Measurements from ENCODE around the gene FBXW7. TPM values are rescaled to one million over a fixed set of nuclear protein-coding genes. Genes with fewer than 3 reads are reported as not detected.

The FBXW7 gene
- total and polyA plus RNA-seq, 2 of the 13 experiments (the other 11 are each of a cell fraction or from before 2014, with no cell fraction given), result 5.0 to 40.9 TPM

GRCh38 chr4:152348670-152349069 lies 187.2 kb downstream of the FBXW7 start:
- intact Hi-C loops (cut with micrococcal nuclease; ENCODE audit: unreplicated experiment) (no loop called here), in situ Hi-C loops (cut with HindIII; ENCODE audit: extremely low pct_ligation_motif_present, low pct_unique_long_range_greater_than_20kb) (no loop called here)
- H3K9ac ChIP-seq (ENCODE audit: insufficient read depth, low read depth, low read length), result no peak overlapping the region
- no peak for DNase-seq (ENCODE audit: low spot score)
- H3K4me1 ChIP-seq (ENCODE audit: insufficient read depth, low read length), result peaks cover 10% of the 10 kb centered on the region
- WGBS (ENCODE audit: low lambda C conversion rate), result 96% methylated on average over 1 of the region's 1 CpG
- H3K79me2 ChIP-seq (ENCODE audit: insufficient read depth, low read length), result no peaks in the 10 kb centered on the region
- no TSS peak for BruUV-seq (replicated peaks)
- H3K36me3 ChIP-seq (replicated peaks in 1 of 2; ENCODE audit: control insufficient read depth in 1 of 2, insufficient read depth in 2 of 2, low read length in 2 of 2), result peaks cover 0 to 7% of the 10 kb centered on the region in 2 experiments; a peak in 1 of 5 replicates
- H3K4me3 ChIP-seq (replicated peaks in 1 of 3; ENCODE audit: insufficient read depth in 1 of 3, low read depth in 2 of 3, low read length in 3 of 3), result no peak overlapping the region
- H3K27ac ChIP-seq (ENCODE audit: extremely low read length, insufficient read depth, low read length), result no peak overlapping the region
- H3K9me3 ChIP-seq (ENCODE audit: low read length), result no peaks in the 10 kb centered on the region
- no peak for ATAC-seq
- H4K20me1 ChIP-seq (ENCODE audit: insufficient read depth, low read length), result no peaks in the 10 kb centered on the region
- ChIA-PET POLR2A (no interaction called here), CTCF (ENCODE audit: low intra/inter-chr PET ratio, low total read pairs) (no interaction called here)
- H3K27me3 ChIP-seq (ENCODE audit: control insufficient read depth in 1 of 2, insufficient read depth in 2 of 2, low read length in 2 of 2), result no peaks in the 10 kb centered on the region
- no peak overlapping the region for H2AFZ ChIP-seq (ENCODE audit: low read length)
- no peak for FAIRE-seq
- no peak overlapping the region for H3K4me2 ChIP-seq (ENCODE audit: low read depth, low read length)
- TF ChIP-seq TCF7L2 (IDR thresholded peaks at IDR 0.05; ENCODE audit: low read depth, low read length) (no peak), SMARCC2 (IDR thresholded peaks at IDR 0.05) (no peak), TOE1 (CRISPR knock-in tag; IDR thresholded peaks at IDR 0.05) (no peak), NR3C1 (CRISPR knock-in tag; IDR thresholded peaks at IDR 0.05) (no peak), ZNF841 (CRISPR knock-in tag; IDR thresholded peaks at IDR 0.05; ENCODE audit: borderline replicate concordance) (no peak), ZNF556 (CRISPR knock-in tag; IDR thresholded peaks at IDR 0.05; ENCODE audit: borderline replicate concordance) (no peak), MTERF4 (CRISPR knock-in tag; IDR thresholded peaks at IDR 0.05) (no peak), ARHGAP35 (CRISPR knock-in tag; IDR thresholded peaks at IDR 0.05; ENCODE audit: borderline replicate concordance) (no peak), ZBTB34 (CRISPR knock-in tag; IDR thresholded peaks at IDR 0.05) (no peak), ZNF431 (CRISPR knock-in tag; IDR thresholded peaks at IDR 0.05; ENCODE audit: borderline replicate concordance, low read depth) (no peak), RFX1 (IDR thresholded peaks at IDR 0.05) (no peak), ZNF609 (CRISPR knock-in tag; IDR thresholded peaks at IDR 0.05; ENCODE audit: borderline replicate concordance) (no peak), ZNF160 (CRISPR knock-in tag; IDR thresholded peaks at IDR 0.05) (no peak), ZNF552 (CRISPR knock-in tag; IDR thresholded peaks at IDR 0.05; ENCODE audit: borderline replicate concordance) (no peak), MED8 (CRISPR knock-in tag; IDR thresholded peaks at IDR 0.05; ENCODE audit: insufficient replicate concordance) (no peak), TRIM22 (IDR thresholded peaks at IDR 0.05) (no peak), HOXA3 (CRISPR knock-in tag; IDR thresholded peaks at IDR 0.05) (no peak)

Measured in HepG2 (cell line).